ENCODE results near the gene OR52A1.
"Not testable (repeated sequence)": the region's sequence is repeated elsewhere in the genome, so short reads cannot be mapped to it uniquely, and the experiment has no call there.

Gene OR52A1

GRCh38 chr11:5154657-5155056 is at the start of gene OR52A1:
TSS of gene OR52A1 (minus strand) at chr11:5154757. CDS start at chr11:5152369, 2,388 bp downstream.
- no peak for DNase-seq

GRCh38 chr11:5203366-5203765 is 48.8 kb upstream of the OR52A1 start:
- DNase-seq: no peak

GRCh38 chr11:5200582-5200981 is 46.0 kb upstream of the OR52A1 start, which contains the start of gene OR51V1:
TSS of gene OR51V1 (minus strand) at chr11:5200682. CDS start at chr11:5200682, 0 bp downstream.
- no peak for DNase-seq

- DNase-seq: no peak
Measured at GRCh38 chr11:5198285-5198684, 43.7 kb upstream of the OR52A1 start.

GRCh38 chr11:5197536-5197935 is 43.0 kb upstream of the OR52A1 start:
- DNase-seq: no peak

- DNase-seq: no peak
Measured at GRCh38 chr11:5196731-5197130, 42.2 kb upstream of the OR52A1 start.

- no peak for DNase-seq
Measured at GRCh38 chr11:5196067-5196466, 41.5 kb upstream of the OR52A1 start.

- no peak for DNase-seq
Measured at GRCh38 chr11:5192738-5193137, 38.2 kb upstream of the OR52A1 start.

GRCh38 chr11:5188201-5188600 is 33.6 kb upstream of the OR52A1 start:
- DNase-seq: no peak

GRCh38 chr11:5178046-5178837 is 23.7 kb upstream of the OR52A1 start:
- DNase-seq: no peak

- DNase-seq: no peak
Measured at GRCh38 chr11:5174934-5175333, 20.4 kb upstream of the OR52A1 start.

GRCh38 chr11:5171856-5172255 is 17.3 kb upstream of the OR52A1 start:
- DNase-seq: no peak

- not testable (repeated sequence) for DNase-seq
Measured at GRCh38 chr11:5165898-5166297, 11.3 kb upstream of the OR52A1 start.

GRCh38 chr11:5164807-5165206 is 10.2 kb upstream of the OR52A1 start:
- DNase-seq: not testable (repeated sequence)

GRCh38 chr11:5161045-5161444 is 6.5 kb upstream of the OR52A1 start:
- not testable (repeated sequence) for DNase-seq

- DNase-seq: not testable (repeated sequence)
Measured at GRCh38 chr11:5160217-5160616, 5.7 kb upstream of the OR52A1 start.

- no peak for DNase-seq
Measured at GRCh38 chr11:5159806-5160205, 5.2 kb upstream of the OR52A1 start.

GRCh38 chr11:5153574-5154431 is 754 bp downstream of the OR52A1 start:
- DNase-seq: no peak

- DNase-seq: no peak
Measured at GRCh38 chr11:5151713-5152153, 2.8 kb downstream of the OR52A1 start.

- DNase-seq: not testable (repeated sequence)
Measured at GRCh38 chr11:5144206-5144605, 10.4 kb downstream of the OR52A1 start.

- no peak for DNase-seq
Measured at GRCh38 chr11:5137996-5138395, 16.6 kb downstream of the OR52A1 start, which contains the start of gene OR52A5. TSS of gene OR52A5 (minus strand) at chr11:5138356. CDS start at chr11:5132642, 5,714 bp downstream.

GRCh38 chr11:5137014-5137413 is 17.5 kb downstream of the OR52A1 start:
- no peak for DNase-seq

GRCh38 chr11:5136261-5136660 is 18.3 kb downstream of the OR52A1 start:
- DNase-seq: no peak
